NCI-H69 (cell line): ENCODE data around the gene WDR90.
"Not testable (repeated sequence)": the region's sequence is repeated elsewhere in the genome, so short reads cannot be mapped to it uniquely, and the experiment has no call there.

Experiments used
- DNase-seq: peaks from one replicate; lab custom pipeline; 2025; lab: John Stamatoyannopoulos, UW

WDR90 gene

GRCh38 chr16:689175-689897 is 40.2 kb downstream of the WDR90 start:
- no peak for DNase-seq

- not testable (repeated sequence) for DNase-seq
These were observed 42.1 kb downstream of the WDR90 start for GRCh38 chr16:691242-691641.

GRCh38 chr16:692356-693108 is 43.4 kb downstream of the WDR90 start:
- DNase-seq, result no peak

GRCh38 chr16:693364-693763 is 44.2 kb downstream of the WDR90 start:
- DNase-seq, result no peak

GRCh38 chr16:693766-694165 is 44.6 kb downstream of the WDR90 start:
- no peak for DNase-seq

- no peak for DNase-seq
These were observed 45.2 kb downstream of the WDR90 start for GRCh38 chr16:694187-694862.

GRCh38 chr16:694863-695354 is 45.7 kb downstream of the WDR90 start:
- no peak for DNase-seq

GRCh38 chr16:695355-696089 is 46.4 kb downstream of the WDR90 start:
- DNase-seq, result peak; percentile 99

- no peak for DNase-seq
These were observed 49.9 kb downstream of the WDR90 start for GRCh38 chr16:698911-699671.

GRCh38 chr16:700684-701584 is 51.8 kb downstream of the WDR90 start:
- no peak for DNase-seq

GRCh38 chr16:702341-702740 is 53.2 kb downstream of the WDR90 start:
- no peak for DNase-seq

- no peak for DNase-seq
These were observed 54.2 kb downstream of the WDR90 start for GRCh38 chr16:703406-703805.

GRCh38 chr16:704047-704446 is 54.9 kb downstream of the WDR90 start:
- no peak for DNase-seq

GRCh38 chr16:704552-705380 is 55.6 kb downstream of the WDR90 start:
- DNase-seq, result peak; percentile 36

GRCh38 chr16:705431-706188 is 56.4 kb downstream of the WDR90 start, which contains the start of gene FBXL16:
Gene FBXL16 (minus strand): TSS chr16:705801. CDS start chr16:697405, 8,396 bp downstream.
- DNase-seq, result peak; percentile 97

- DNase-seq, result peak; percentile 81
These were observed 57.3 kb downstream of the WDR90 start for GRCh38 chr16:706189-707061.

GRCh38 chr16:707062-707538 is 57.9 kb downstream of the WDR90 start:
- peak; percentile 87 for DNase-seq
